Measurements from ENCODE around the gene TTC19. TPM values are rescaled to one million over a fixed set of nuclear protein-coding genes. Genes with fewer than 3 reads are reported as not detected.

Gene TTC19
- total and polyA plus RNA-seq, 2 of the 8 experiments (the other 6 are each of a cell fraction or from before 2014, with no cell fraction given), result 11.8 to 55.0 TPM

GRCh38 chr17:16072031-16072430 lies 72.4 kb downstream of the TTC19 start:
- no peaks in the 10 kb centered on the region for H3K27me3 ChIP-seq (replicated peaks in 1 of 4; ENCODE audit: control insufficient read depth in 3 of 4, extremely low read depth in 1 of 4, insufficient read depth in 3 of 4, low read length in 3 of 4)
- no peak overlapping the region for H3K27ac ChIP-seq (ENCODE audit: low read depth, low read length)
- DNase-seq (ENCODE audit: low read depth in 1 of 2, low spot score in 2 of 2) (no peak), FAIRE-seq (no peak)
- no peak overlapping the region for H3K18ac ChIP-seq (ENCODE audit: extremely low read depth, low read length)
- WGBS, 2 experiments (ENCODE audit: extremely low coverage in 1 of 2, insufficient coverage in 1 of 2, insufficient read length in 1 of 2, insufficient replicate concordance in 2 of 2, low coverage in 1 of 2, low lambda C conversion rate in 2 of 2, missing lambda C conversion rate in 1 of 2), result 97% methylated on average over 1 of the region's 1 CpG; no CpG with 5 or more reads in 1 of the 2 experiments
- H4K8ac ChIP-seq (ENCODE audit: extremely low read depth, insufficient read depth, low read length), result no peak overlapping the region
- no peak overlapping the region for H2BK5ac ChIP-seq (ENCODE audit: low read depth, low read length)
- POLR2A ChIA-PET (ENCODE audit: partially characterized antibody), result no interaction called here
- no peak overlapping the region for H3K56ac ChIP-seq (replicated peaks; ENCODE audit: insufficient read length, low read depth, low read length)
- no peak overlapping the region for H2BK20ac ChIP-seq (ENCODE audit: low read length)
- H3K4me2 ChIP-seq (ENCODE audit: insufficient read depth in 1 of 2, low read depth in 2 of 2, low read length in 2 of 2), result no peak overlapping the region
- TF ChIP-seq RFX5 (IDR thresholded peaks at IDR 0.05; ENCODE audit: borderline replicate concordance, low read depth, low read length) (no peak), SRF (IDR thresholded peaks at IDR 0.05; ENCODE audit: low read depth, low read length) (no peak), MAFK (IDR thresholded peaks at IDR 0.05; ENCODE audit: low read depth, low read length) (no peak), SAP30 (IDR thresholded peaks at IDR 0.05; ENCODE audit: insufficient read depth, insufficient replicate concordance, low read length) (no peak), PHF8 (conservative IDR thresholded peaks at IDR 0.05; ENCODE audit: low read depth, low read length) (no peak)
- TF ChIP-seq, protein P1, sequence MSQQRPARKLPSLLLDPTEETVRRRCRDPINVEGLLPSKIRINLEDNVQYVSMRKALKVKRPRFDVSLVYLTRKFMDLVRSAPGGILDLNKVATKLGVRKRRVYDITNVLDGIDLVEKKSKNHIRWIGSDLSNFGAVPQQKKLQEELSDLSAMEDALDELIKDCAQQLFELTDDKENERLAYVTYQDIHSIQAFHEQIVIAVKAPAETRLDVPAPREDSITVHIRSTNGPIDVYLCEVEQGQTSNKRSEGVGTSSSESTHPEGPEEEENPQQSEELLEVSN (IDR thresholded peaks at IDR 0.05), result no peak
- H2BK120ac ChIP-seq (replicated peaks; ENCODE audit: low read depth, low read length), result no peak overlapping the region
- no peaks in the 10 kb centered on the region for H3K79me2 ChIP-seq (ENCODE audit: control insufficient read depth in 1 of 2, insufficient read depth in 2 of 2, low read length in 2 of 2)
- peaks cover 3 to 57% (median 34%) of the 10 kb centered on the region in 4 experiments; a peak in 7 of 8 replicates for H3K36me3 ChIP-seq (ENCODE audit: control insufficient read depth in 2 of 4, insufficient read depth in 4 of 4, low read length in 3 of 4)
- no peaks in the 10 kb centered on the region for H3K9me3 ChIP-seq (ENCODE audit: insufficient read depth in 2 of 2, low read depth in 1 of 2, low read length in 1 of 2)
- no peak overlapping the region for H3K4ac ChIP-seq (replicated peaks; ENCODE audit: insufficient read length, low read depth, low read length)
- H3K4me3 ChIP-seq (ENCODE audit: extremely low read depth in 1 of 4, insufficient read depth in 2 of 4, low read depth in 3 of 4, low read length in 4 of 4), result no peak overlapping the region
- no peak overlapping the region for H2AK5ac ChIP-seq (ENCODE audit: low read depth, low read length)
- H3K9ac ChIP-seq (replicated peaks in 1 of 4; ENCODE audit: extremely low read depth in 1 of 4, low read depth in 3 of 4, low read length in 3 of 4), result no peak overlapping the region
- H2BK15ac ChIP-seq (ENCODE audit: low read length), result no peak overlapping the region
- H2AFZ ChIP-seq (ENCODE audit: low read length), result no peak overlapping the region
- no peaks in the 10 kb centered on the region for H3K4me1 ChIP-seq (replicated peaks in 1 of 4; ENCODE audit: control insufficient read depth in 3 of 4, insufficient read depth in 4 of 4, low read length in 3 of 4)
- no peak overlapping the region for H4K91ac ChIP-seq (replicated peaks; ENCODE audit: insufficient read length, low read length)
- H2BK12ac ChIP-seq (ENCODE audit: low read depth, low read length), result no peak overlapping the region
- no peaks in the 10 kb centered on the region for H4K20me1 ChIP-seq (replicated peaks in 1 of 2; ENCODE audit: control insufficient read depth in 1 of 2, insufficient read depth in 2 of 2, low read length in 2 of 2)
- no peak overlapping the region for H3K14ac ChIP-seq (ENCODE audit: insufficient read length)
- CTCF ChIA-PET (ENCODE audit: partially characterized antibody), result no interaction called here
- H3K79me1 ChIP-seq (ENCODE audit: low read depth, low read length), result no peaks in the 10 kb centered on the region; the same call in 1 of the 2 replicates
- no peak overlapping the region for H3K23ac ChIP-seq (ENCODE audit: insufficient read length)
- H3K23me2 ChIP-seq (ENCODE audit: low read depth, low read length), result no peaks in the 10 kb centered on the region
- H4K5ac ChIP-seq (ENCODE audit: insufficient read length, low read depth, low read length), result no peak overlapping the region

Measured in H1 (cell line).